GM23338 (cell line): ENCODE results near the gene CACNA2D3. TPM values are rescaled to one million over a fixed set of nuclear protein-coding genes. Genes with fewer than 3 reads are reported as not detected.

Source experiments
- ATAC-seq: fragments of 200-7000 bp; cut with Tn5 transposase; 3 replicates; pipeline ENCODE4 v1.9.1; 2020
- DNase-seq: peaks from one replicate; pipeline ENCODE4 v3.0.0-alpha.2; 2015; ENCODE audit warnings: low spot score
- H2AFZ ChIP-seq: fragments of 200-600 bp; sonication (generic); 2 replicates; pipeline ENCODE4 v1.8.0; 2016; ENCODE audit warnings: antibody characterized with exemption, mild to moderate bottlenecking, moderate library complexity
- H3F3A ChIP-seq: fragments of 200-600 bp; sonication (generic); replicated peaks from 2 replicates; pipeline ENCODE4 v1.8.0; 2017; ENCODE audit warnings: antibody characterized with exemption, mixed run types, low read depth
- H3K27ac ChIP-seq: fragments of 200-600 bp; sonication (generic); 2 replicates; pipeline ENCODE4 v1.6.1; 2016; ENCODE audit warnings: low read depth
- H3K27me3 ChIP-seq: fragments of 200-600 bp; sonication (generic); 2 replicates; pipeline ENCODE4 v1.8.0; 2016; ENCODE audit warnings: mild to moderate bottlenecking, mixed run types, moderate library complexity; ENCODE audit not compliant: insufficient read depth
- H3K36me3 ChIP-seq: fragments of 200-600 bp; sonication (generic); 2 replicates; pipeline ENCODE4 v1.8.0; 2016; ENCODE audit warnings: mild to moderate bottlenecking; ENCODE audit not compliant: insufficient read depth
- H3K4me1 ChIP-seq: fragments of 200-600 bp; sonication (generic); 2 replicates; pipeline ENCODE4 v1.8.0; 2016; ENCODE audit warnings: mild to moderate bottlenecking, moderate library complexity; ENCODE audit not compliant: insufficient read depth
- H3K4me2 ChIP-seq: fragments of 200-600 bp; sonication (generic); 2 replicates; pipeline ENCODE4 v1.7.1; 2017; ENCODE audit warnings: mixed run types
- H3K4me3 ChIP-seq: fragments of 200-600 bp; sonication (generic); 2 replicates; pipeline ENCODE4 v1.6.1; 2016; ENCODE audit warnings: mixed run types
- H3K79me2 ChIP-seq: fragments of 200-600 bp; sonication (generic); replicated peaks from 2 replicates; pipeline ENCODE4 v1.8.0; 2017; ENCODE audit warnings: mild to moderate bottlenecking; ENCODE audit not compliant: insufficient read depth
- H3K9me2 ChIP-seq: fragments of 200-600 bp; sonication (generic); 2 replicates; pipeline ENCODE4 v1.8.0; 2017; ENCODE audit not compliant: insufficient read depth
- H4K20me1 ChIP-seq: fragments of 200-600 bp; sonication (generic); replicated peaks from 2 replicates; pipeline ENCODE4 v1.8.0; 2017; ENCODE audit warnings: mild to moderate bottlenecking; ENCODE audit not compliant: insufficient read depth
- H3K27ac Mint-ChIP-seq: 2 replicates; pipeline ENCODE4 v1.8.0; 2020; ENCODE audit warnings: inconsistent platforms, mild to moderate bottlenecking, moderate library complexity, mixed read lengths
- H3K27me3 Mint-ChIP-seq: 3 replicates; pipeline ENCODE4 v1.8.0; 2022; ENCODE audit warnings: low read depth, mild to moderate bottlenecking, moderate library complexity, mixed read lengths, inconsistent platforms; ENCODE audit not compliant: insufficient read depth, poor library complexity
- H3K36me3 Mint-ChIP-seq: 3 replicates; pipeline ENCODE4 v1.8.0; 2021; ENCODE audit warnings: low read depth, mild to moderate bottlenecking, inconsistent platforms, moderate library complexity, mixed read lengths
- H3K4me1 Mint-ChIP-seq: 3 replicates; pipeline ENCODE4 v1.8.0; 2020; ENCODE audit warnings: mild to moderate bottlenecking, inconsistent platforms, mixed read lengths
- H3K4me3 Mint-ChIP-seq: 3 replicates; pipeline ENCODE4 v1.8.0; 2021; ENCODE audit warnings: moderate library complexity, mild to moderate bottlenecking, inconsistent platforms, mixed read lengths
- H3K9me3 Mint-ChIP-seq: 3 replicates; pipeline ENCODE4 v1.8.0; 2020; ENCODE audit warnings: moderate library complexity, mild to moderate bottlenecking, inconsistent platforms, mixed read lengths
- CREB1 ChIP-seq: fragments of 250-450 bp; sonication (Bioruptor Pico); IDR thresholded peaks from 2 replicates; pipeline ENCODE4 v1.5.0; 2020; ENCODE audit warnings: low read depth, mild to moderate bottlenecking, moderate library complexity
- EZH2 ChIP-seq: fragments of 200-600 bp; sonication (generic); IDR thresholded peaks from one replicate; pipeline ENCODE4 v1.8.0; 2017; ENCODE audit warnings: antibody characterized with exemption, mild to moderate bottlenecking, low read depth; ENCODE audit not compliant: unreplicated experiment
- EZH2phosphoT487 ChIP-seq: fragments of 200-600 bp; sonication (generic); IDR thresholded peaks from one replicate; pipeline ENCODE4 v1.8.1; 2018; ENCODE audit warnings: antibody characterized with exemption; ENCODE audit not compliant: unreplicated experiment
- JUNB ChIP-seq: IDR thresholded peaks from one replicate; pipeline ENCODE4 v1.6.1; 2016; ENCODE audit warnings: antibody characterized with exemption; ENCODE audit not compliant: unreplicated experiment
- NANOG ChIP-seq: IDR thresholded peaks from 2 replicates; pipeline ENCODE4 v1.6.1; 2016; ENCODE audit warnings: antibody characterized with exemption, borderline replicate concordance
- POLR2AphosphoS5 ChIP-seq: IDR thresholded peaks from 2 replicates; pipeline ENCODE4 v1.6.1; 2016; ENCODE audit warnings: antibody characterized with exemption, low read depth
- STAT1 ChIP-seq: IDR thresholded peaks from one replicate; pipeline ENCODE4 v1.6.1; 2016; ENCODE audit warnings: antibody characterized with exemption; ENCODE audit not compliant: unreplicated experiment
- ZNF114 ChIP-seq: fragments of 250-450 bp; sonication (Bioruptor Pico); IDR thresholded peaks from 2 replicates; pipeline ENCODE4 v1.5.0; 2020; ENCODE audit warnings: mild to moderate bottlenecking, moderate library complexity
- ZNF331 ChIP-seq: fragments of 250-450 bp; sonication (Bioruptor Pico); IDR thresholded peaks from 2 replicates; pipeline ENCODE4 v1.5.0; 2020; ENCODE audit warnings: low read depth, mild to moderate bottlenecking, moderate library complexity
- polyA plus RNA-seq: library from polyadenylated mRNA; unstranded; fragments of >200 nt; fragmentation: Nextera tagmentation; extraction: Ambion mirVana; gene quantifications from 2 replicates; pipeline ENCODE4 v1.2.1, GENCODE V29; 2016
- total RNA-seq: library from RNA; depleted of rRNA; stranded (reverse); fragments of >200 nt; shearing (Covaris generic); gene quantifications from 2 replicates; pipeline ENCODE4 v1.2.3, GENCODE V29; 2014
- TF ChIP-seq, protein P1 (sequence below), 2 experiments: fragments of 200-600 bp in 1 of 2; sonication (generic) in 1 of 2; conservative IDR thresholded peaks; 2 replicates each; pipeline versions ENCODE4 v1.5.1 to v1.6.1; 2016 to 2017; ENCODE audit warnings: antibody characterized with exemption in 2 of 2, low read depth in 2 of 2, mild to moderate bottlenecking in 2 of 2, moderate library complexity in 1 of 2
- TF ChIP-seq, protein P2 (sequence below): IDR thresholded peaks from 2 replicates; pipeline ENCODE4 v1.6.1; 2016; ENCODE audit warnings: antibody characterized with exemption
- TF ChIP-seq, protein P3 (sequence below): fragments of 250-450 bp; sonication (Bioruptor Pico); IDR thresholded peaks from 2 replicates; pipeline ENCODE4 v1.5.0; 2020; ENCODE audit warnings: mild to moderate bottlenecking, moderate library complexity
- TF ChIP-seq, protein P4 (sequence below): IDR thresholded peaks from one replicate; pipeline ENCODE4 v1.6.1; 2018; ENCODE audit warnings: antibody characterized with exemption; ENCODE audit not compliant: unreplicated experiment

The CACNA2D3 gene
- total and polyA plus RNA-seq, 2 experiments from 2014 or later = 2.2 to 2.3 TPM

- no peaks in the 10 kb centered on the region for H3K9me3 Mint-ChIP-seq
- TF ChIP-seq EZH2 = no peak
- no peak for TF ChIP-seq EZH2phosphoT487
- TF ChIP-seq, protein P1, sequence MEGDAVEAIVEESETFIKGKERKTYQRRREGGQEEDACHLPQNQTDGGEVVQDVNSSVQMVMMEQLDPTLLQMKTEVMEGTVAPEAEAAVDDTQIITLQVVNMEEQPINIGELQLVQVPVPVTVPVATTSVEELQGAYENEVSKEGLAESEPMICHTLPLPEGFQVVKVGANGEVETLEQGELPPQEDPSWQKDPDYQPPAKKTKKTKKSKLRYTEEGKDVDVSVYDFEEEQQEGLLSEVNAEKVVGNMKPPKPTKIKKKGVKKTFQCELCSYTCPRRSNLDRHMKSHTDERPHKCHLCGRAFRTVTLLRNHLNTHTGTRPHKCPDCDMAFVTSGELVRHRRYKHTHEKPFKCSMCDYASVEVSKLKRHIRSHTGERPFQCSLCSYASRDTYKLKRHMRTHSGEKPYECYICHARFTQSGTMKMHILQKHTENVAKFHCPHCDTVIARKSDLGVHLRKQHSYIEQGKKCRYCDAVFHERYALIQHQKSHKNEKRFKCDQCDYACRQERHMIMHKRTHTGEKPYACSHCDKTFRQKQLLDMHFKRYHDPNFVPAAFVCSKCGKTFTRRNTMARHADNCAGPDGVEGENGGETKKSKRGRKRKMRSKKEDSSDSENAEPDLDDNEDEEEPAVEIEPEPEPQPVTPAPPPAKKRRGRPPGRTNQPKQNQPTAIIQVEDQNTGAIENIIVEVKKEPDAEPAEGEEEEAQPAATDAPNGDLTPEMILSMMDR (conservative IDR thresholded peaks at IDR 0.05; ENCODE audit: low read depth in 2 of 2) = no peak
- TF ChIP-seq, protein P2, sequence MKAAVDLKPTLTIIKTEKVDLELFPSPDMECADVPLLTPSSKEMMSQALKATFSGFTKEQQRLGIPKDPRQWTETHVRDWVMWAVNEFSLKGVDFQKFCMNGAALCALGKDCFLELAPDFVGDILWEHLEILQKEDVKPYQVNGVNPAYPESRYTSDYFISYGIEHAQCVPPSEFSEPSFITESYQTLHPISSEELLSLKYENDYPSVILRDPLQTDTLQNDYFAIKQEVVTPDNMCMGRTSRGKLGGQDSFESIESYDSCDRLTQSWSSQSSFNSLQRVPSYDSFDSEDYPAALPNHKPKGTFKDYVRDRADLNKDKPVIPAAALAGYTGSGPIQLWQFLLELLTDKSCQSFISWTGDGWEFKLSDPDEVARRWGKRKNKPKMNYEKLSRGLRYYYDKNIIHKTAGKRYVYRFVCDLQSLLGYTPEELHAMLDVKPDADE = no peak
- TF ChIP-seq NANOG = no peak
- TF ChIP-seq, protein P3, sequence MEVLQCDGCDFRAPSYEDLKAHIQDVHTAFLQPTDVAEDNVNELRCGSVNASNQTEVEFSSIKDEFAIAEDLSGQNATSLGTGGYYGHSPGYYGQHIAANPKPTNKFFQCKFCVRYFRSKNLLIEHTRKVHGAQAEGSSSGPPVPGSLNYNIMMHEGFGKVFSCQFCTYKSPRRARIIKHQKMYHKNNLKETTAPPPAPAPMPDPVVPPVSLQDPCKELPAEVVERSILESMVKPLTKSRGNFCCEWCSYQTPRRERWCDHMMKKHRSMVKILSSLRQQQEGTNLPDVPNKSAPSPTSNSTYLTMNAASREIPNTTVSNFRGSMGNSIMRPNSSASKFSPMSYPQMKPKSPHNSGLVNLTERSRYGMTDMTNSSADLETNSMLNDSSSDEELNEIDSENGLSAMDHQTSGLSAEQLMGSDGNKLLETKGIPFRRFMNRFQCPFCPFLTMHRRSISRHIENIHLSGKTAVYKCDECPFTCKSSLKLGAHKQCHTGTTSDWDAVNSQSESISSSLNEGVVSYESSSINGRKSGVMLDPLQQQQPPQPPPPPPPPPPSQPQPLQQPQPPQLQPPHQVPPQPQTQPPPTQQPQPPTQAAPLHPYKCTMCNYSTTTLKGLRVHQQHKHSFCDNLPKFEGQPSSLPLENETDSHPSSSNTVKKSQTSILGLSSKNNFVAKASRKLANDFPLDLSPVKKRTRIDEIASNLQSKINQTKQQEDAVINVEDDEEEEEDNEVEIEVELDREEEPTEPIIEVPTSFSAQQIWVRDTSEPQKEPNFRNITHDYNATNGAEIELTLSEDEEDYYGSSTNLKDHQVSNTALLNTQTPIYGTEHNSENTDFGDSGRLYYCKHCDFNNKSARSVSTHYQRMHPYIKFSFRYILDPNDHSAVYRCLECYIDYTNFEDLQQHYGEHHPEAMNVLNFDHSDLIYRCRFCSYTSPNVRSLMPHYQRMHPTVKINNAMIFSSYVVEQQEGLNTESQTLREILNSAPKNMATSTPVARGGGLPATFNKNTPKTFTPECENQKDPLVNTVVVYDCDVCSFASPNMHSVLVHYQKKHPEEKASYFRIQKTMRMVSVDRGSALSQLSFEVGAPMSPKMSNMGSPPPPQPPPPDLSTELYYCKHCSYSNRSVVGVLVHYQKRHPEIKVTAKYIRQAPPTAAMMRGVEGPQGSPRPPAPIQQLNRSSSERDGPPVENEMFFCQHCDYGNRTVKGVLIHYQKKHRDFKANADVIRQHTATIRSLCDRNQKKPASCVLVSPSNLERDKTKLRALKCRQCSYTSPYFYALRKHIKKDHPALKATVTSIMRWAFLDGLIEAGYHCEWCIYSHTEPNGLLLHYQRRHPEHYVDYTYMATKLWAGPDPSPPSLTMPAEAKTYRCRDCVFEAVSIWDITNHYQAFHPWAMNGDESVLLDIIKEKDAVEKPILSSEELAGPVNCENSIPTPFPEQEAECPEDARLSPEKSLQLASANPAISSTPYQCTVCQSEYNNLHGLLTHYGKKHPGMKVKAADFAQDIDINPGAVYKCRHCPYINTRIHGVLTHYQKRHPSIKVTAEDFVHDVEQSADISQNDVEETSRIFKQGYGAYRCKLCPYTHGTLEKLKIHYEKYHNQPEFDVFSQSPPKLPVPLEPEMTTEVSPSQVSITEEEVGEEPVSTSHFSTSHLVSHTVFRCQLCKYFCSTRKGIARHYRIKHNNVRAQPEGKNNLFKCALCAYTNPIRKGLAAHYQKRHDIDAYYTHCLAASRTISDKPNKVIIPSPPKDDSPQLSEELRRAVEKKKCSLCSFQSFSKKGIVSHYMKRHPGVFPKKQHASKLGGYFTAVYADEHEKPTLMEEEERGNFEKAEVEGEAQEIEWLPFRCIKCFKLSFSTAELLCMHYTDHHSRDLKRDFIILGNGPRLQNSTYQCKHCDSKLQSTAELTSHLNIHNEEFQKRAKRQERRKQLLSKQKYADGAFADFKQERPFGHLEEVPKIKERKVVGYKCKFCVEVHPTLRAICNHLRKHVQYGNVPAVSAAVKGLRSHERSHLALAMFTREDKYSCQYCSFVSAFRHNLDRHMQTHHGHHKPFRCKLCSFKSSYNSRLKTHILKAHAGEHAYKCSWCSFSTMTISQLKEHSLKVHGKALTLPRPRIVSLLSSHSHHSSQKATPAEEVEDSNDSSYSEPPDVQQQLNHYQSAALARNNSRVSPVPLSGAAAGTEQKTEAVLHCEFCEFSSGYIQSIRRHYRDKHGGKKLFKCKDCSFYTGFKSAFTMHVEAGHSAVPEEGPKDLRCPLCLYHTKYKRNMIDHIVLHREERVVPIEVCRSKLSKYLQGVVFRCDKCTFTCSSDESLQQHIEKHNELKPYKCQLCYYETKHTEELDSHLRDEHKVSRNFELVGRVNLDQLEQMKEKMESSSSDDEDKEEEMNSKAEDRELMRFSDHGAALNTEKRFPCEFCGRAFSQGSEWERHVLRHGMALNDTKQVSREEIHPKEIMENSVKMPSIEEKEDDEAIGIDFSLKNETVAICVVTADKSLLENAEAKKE (CRISPR knock-in tag) = no peak
- TF ChIP-seq STAT1 = no peak
- TF ChIP-seq, protein P4, sequence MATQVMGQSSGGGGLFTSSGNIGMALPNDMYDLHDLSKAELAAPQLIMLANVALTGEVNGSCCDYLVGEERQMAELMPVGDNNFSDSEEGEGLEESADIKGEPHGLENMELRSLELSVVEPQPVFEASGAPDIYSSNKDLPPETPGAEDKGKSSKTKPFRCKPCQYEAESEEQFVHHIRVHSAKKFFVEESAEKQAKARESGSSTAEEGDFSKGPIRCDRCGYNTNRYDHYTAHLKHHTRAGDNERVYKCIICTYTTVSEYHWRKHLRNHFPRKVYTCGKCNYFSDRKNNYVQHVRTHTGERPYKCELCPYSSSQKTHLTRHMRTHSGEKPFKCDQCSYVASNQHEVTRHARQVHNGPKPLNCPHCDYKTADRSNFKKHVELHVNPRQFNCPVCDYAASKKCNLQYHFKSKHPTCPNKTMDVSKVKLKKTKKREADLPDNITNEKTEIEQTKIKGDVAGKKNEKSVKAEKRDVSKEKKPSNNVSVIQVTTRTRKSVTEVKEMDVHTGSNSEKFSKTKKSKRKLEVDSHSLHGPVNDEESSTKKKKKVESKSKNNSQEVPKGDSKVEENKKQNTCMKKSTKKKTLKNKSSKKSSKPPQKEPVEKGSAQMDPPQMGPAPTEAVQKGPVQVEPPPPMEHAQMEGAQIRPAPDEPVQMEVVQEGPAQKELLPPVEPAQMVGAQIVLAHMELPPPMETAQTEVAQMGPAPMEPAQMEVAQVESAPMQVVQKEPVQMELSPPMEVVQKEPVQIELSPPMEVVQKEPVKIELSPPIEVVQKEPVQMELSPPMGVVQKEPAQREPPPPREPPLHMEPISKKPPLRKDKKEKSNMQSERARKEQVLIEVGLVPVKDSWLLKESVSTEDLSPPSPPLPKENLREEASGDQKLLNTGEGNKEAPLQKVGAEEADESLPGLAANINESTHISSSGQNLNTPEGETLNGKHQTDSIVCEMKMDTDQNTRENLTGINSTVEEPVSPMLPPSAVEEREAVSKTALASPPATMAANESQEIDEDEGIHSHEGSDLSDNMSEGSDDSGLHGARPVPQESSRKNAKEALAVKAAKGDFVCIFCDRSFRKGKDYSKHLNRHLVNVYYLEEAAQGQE = no peak
- no peak for TF ChIP-seq JUNB
- TF ChIP-seq ZNF114 (CRISPR knock-in tag) = no peak
- no peak for TF ChIP-seq CREB1 (CRISPR knock-in tag)
- no peak for TF ChIP-seq POLR2AphosphoS5
- TF ChIP-seq ZNF331 (CRISPR knock-in tag) = no peak
- ATAC-seq = no peak
Measured at GRCh38 chr3:54696313-54696712, 574.0 kb downstream of the CACNA2D3 start.

More at GRCh38 chr3:54696313-54696712, 574.0 kb downstream of the CACNA2D3 start:
- peaks cover 51% of the 10 kb centered on the region for H3K4me1 ChIP-seq
- H3K4me3 ChIP-seq = no peak overlapping the region
- DNase-seq = no peak
- H4K20me1 ChIP-seq = no peaks in the 10 kb centered on the region
- 0 out of 2 replicates have a peak, but pooled peaks cover 5% of the 10 kb centered on the region for H3K9me2 ChIP-seq
- H3F3A ChIP-seq = no peaks in the 10 kb centered on the region
- no peaks in the 10 kb centered on the region for H3K79me2 ChIP-seq
- Mint-ChIP-seq H3K27ac (no peak overlapping the region), H3K27me3 (no peaks in the 10 kb centered on the region), H3K4me1 (peaks cover 32% of the 10 kb centered on the region), H3K4me3 (no peak overlapping the region), H3K36me3 (peaks cover 2% of the 10 kb centered on the region; the same call in 1 of the 3 replicates)
- H2AFZ ChIP-seq = no peak overlapping the region
- H3K36me3 ChIP-seq = no peaks in the 10 kb centered on the region
- H3K27ac ChIP-seq = no peak overlapping the region
- H3K27me3 ChIP-seq = no peaks in the 10 kb centered on the region
- no peak overlapping the region for H3K4me2 ChIP-seq
